Right lobe of liver (tissue), 4 donors: Measurements from ENCODE around the gene CTAGE8.
"Not testable (repeated sequence)": the region's sequence is repeated elsewhere in the genome, so short reads cannot be mapped to it uniquely, and the experiment has no call there.

Experiments
- POLR2A ChIP-seq: fragments of 450-650 bp; IDR thresholded peaks from one replicate; pipeline ENCODE4 v1.6.1; 2017; ENCODE audit warnings: antibody characterized with exemption, mild to moderate bottlenecking
- TF ChIP-seq, protein P1 (sequence below), 4 donors: fragments of 200-600 bp in 3 of 4; fragments of 450-650 bp in 1 of 4; IDR thresholded peaks; one replicate each; pipeline versions ENCODE4 v1.5.1 to v1.8.0; 2016 to 2022; ENCODE audit warnings: antibody characterized with exemption in 4 of 4, mild to moderate bottlenecking in 2 of 4
- donor health status: DM: no; HTN: no; CAD: no.
- donor health status: DM: no; HTN: no; CAD: no.
- donor health status: DM: no; HTN: yes; CAD: no.

DNA sequence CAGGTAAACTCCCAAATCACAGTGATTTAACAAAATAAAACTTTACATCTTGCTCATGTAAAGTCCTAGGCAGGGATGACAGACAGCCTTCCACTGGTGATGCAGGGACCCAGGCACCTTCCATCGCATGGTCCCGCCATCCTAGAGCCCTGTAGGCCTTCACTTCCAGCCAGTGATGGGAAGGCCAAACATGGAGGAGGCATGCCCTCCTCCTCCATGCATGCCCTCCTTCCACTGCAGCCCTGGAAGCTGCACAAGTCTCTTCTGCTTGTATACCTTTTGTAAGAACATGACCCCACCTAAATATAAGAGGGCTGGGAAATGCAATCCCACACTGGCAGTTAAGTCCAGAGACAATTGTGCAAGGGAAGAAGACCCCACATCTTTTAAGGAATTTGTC is 40.6 kb upstream of the CTAGE8 start:
- TF ChIP-seq, protein P1, sequence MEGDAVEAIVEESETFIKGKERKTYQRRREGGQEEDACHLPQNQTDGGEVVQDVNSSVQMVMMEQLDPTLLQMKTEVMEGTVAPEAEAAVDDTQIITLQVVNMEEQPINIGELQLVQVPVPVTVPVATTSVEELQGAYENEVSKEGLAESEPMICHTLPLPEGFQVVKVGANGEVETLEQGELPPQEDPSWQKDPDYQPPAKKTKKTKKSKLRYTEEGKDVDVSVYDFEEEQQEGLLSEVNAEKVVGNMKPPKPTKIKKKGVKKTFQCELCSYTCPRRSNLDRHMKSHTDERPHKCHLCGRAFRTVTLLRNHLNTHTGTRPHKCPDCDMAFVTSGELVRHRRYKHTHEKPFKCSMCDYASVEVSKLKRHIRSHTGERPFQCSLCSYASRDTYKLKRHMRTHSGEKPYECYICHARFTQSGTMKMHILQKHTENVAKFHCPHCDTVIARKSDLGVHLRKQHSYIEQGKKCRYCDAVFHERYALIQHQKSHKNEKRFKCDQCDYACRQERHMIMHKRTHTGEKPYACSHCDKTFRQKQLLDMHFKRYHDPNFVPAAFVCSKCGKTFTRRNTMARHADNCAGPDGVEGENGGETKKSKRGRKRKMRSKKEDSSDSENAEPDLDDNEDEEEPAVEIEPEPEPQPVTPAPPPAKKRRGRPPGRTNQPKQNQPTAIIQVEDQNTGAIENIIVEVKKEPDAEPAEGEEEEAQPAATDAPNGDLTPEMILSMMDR (IDR thresholded peaks at IDR 0.05): not testable (repeated sequence)
- TF ChIP-seq POLR2A: not testable (repeated sequence)
